22Rv1 (cell line): ENCODE results near the gene UMODL1.

Source experiments
- CTCF ChIP-seq: fragments of 450-650 bp; IDR thresholded peaks from 2 replicates; pipeline ENCODE4 v1.5.1; 2017; ENCODE audit warnings: mild to moderate bottlenecking
- ZFX ChIP-seq: fragments of 450-650 bp; IDR thresholded peaks from 2 replicates; pipeline ENCODE4 v1.6.1; 2017; ENCODE audit warnings: antibody characterized with exemption, borderline replicate concordance

GRCh38 chr21:42069843-42070242, 1.3 kb upstream of the UMODL1 start:
- TF ChIP-seq CTCF (no peak), ZFX (no peak)
